Effector memory CD8-positive, alpha-beta T cell (primary cell): ENCODE results near the gene OR13A1.
"Not testable (repeated sequence)": the region's sequence is repeated elsewhere in the genome, so short reads cannot be mapped to it uniquely, and the experiment has no call there.

Source experiments
- ATAC-seq: fragments of 150-1000 bp; cut with Tn5 transposase; replicated peaks from 2 replicates; pipeline ENCODE4 v1.10.0; 2021; ENCODE audit warnings: mild to moderate bottlenecking, moderate library complexity
- DNase-seq, 3 experiments: peaks; one replicate each; pipeline ENCODE4 v3.0.0; 2021
- H3K27ac Mint-ChIP-seq, 2 donors: one replicate each; pipeline ENCODE4 v1.8.0; 2022; ENCODE audit warnings: mild to moderate bottlenecking in 2 of 2, mixed read lengths in 2 of 2, moderate library complexity in 2 of 2
- H3K27me3 Mint-ChIP-seq, 2 donors: one replicate each; pipeline ENCODE4 v1.8.0; 2022; ENCODE audit warnings: mixed read lengths in 2 of 2
- H3K36me3 Mint-ChIP-seq: one replicate; pipeline ENCODE4 v1.8.0; 2022; ENCODE audit warnings: mild to moderate bottlenecking, moderate library complexity, mixed read lengths; ENCODE audit not compliant: insufficient read depth
- H3K4me1 Mint-ChIP-seq, 2 donors: one replicate each; pipeline ENCODE4 v1.8.0; 2022; ENCODE audit warnings: low read depth in 2 of 2, mixed read lengths in 2 of 2
- H3K4me3 Mint-ChIP-seq, 2 donors: one replicate each; pipeline ENCODE4 v1.8.0; 2022; ENCODE audit warnings: mild to moderate bottlenecking in 2 of 2, mixed read lengths in 2 of 2, moderate library complexity in 2 of 2
- H3K9me3 Mint-ChIP-seq, 2 donors: one replicate each; pipeline ENCODE4 v1.8.0; 2022; ENCODE audit warnings: mixed read lengths in 2 of 2
- total RNA-seq, 9 experiments: gene quantifications; one replicate each; lab custom pipeline; 2026; lab: John Stamatoyannopoulos, UW

Gene OR13A1
- total RNA-seq, result 0 to 0.39 (median 0) reads per million in 9 experiments

GRCh38 chr10:45315508-45315907, at the start of gene OR13A1:
OR13A1 (minus strand) TSS chr10:45315608; CDS start chr10:45304422, 11,186 bp downstream.
- Mint-ChIP-seq H3K27ac (no peak within 1 kb of the TSS), H3K9me3 (peaks cover 2 to 8% of the 10 kb centered on the region in 2 donors), H3K4me1 (no peaks in the 10 kb centered on the region), H3K4me3 (no peak within 1 kb of the TSS), H3K27me3 (peaks cover 4 to 8% of the 10 kb centered on the region in 2 donors), H3K36me3 (no peaks in the 10 kb centered on the region)
- DNase-seq (no peak), ATAC-seq (no peak)

DNA sequence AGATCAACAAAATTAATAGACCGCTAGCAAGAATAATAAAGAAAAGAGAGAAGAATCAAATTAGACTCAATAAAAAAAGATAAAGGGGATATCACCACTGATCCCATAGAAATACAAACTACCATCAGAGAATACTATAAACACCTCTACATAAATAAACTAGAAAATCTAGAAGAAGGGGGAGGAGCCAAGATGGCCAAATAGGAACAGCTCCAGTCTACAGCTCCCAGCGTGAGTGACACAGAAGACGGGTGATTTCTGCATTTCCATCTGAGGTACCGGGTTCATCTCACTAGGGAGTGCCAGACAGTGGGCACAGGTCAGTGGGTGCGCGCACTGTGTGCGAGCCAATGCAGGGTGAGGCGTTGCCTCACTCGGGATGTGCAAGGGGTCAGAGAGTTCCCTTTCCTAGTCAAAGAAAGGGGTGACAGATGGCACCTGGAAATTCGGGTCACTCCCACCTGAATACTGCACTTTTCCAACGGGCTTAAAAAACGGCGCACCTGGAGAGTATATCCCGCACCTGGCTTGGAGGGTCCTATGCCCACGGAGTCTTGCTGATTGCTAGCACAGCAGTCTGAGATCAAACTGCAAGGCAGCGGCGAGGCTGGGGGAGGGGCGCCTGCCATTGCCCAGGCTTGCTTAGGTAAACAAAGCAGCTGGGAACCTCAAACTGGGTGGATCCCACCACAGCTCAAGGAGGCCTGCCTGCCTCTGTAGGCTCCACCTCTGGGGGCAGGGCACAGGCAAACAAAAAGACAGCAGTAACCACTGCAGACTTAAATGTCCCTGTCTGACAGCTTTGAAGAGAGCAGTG, 46.8 kb upstream of the OR13A1 start:
- H3K27ac Mint-ChIP-seq, ATAC-seq: not testable (repeated sequence)

GRCh38 chr10:45358961-45359360, 43.6 kb upstream of the OR13A1 start:
- H3K4me1 Mint-ChIP-seq, H3K9me3 Mint-ChIP-seq, H3K4me3 Mint-ChIP-seq, DNase-seq, H3K36me3 Mint-ChIP-seq, H3K27ac Mint-ChIP-seq, ATAC-seq: not testable (repeated sequence)
- peaks cover 19 to 63% of the 10 kb centered on the region in 2 donors for H3K27me3 Mint-ChIP-seq

More for the DNA sequence above, 46.8 kb upstream of the OR13A1 start:
- H3K9me3 Mint-ChIP-seq, H3K36me3 Mint-ChIP-seq, DNase-seq, H3K4me1 Mint-ChIP-seq: not testable (repeated sequence)
- Mint-ChIP-seq H3K4me3 (peak overlapping the region in 1 of 2 donors; percentile 53), H3K27me3 (peaks cover 27 to 62% of the 10 kb centered on the region in 2 donors)

DNA sequence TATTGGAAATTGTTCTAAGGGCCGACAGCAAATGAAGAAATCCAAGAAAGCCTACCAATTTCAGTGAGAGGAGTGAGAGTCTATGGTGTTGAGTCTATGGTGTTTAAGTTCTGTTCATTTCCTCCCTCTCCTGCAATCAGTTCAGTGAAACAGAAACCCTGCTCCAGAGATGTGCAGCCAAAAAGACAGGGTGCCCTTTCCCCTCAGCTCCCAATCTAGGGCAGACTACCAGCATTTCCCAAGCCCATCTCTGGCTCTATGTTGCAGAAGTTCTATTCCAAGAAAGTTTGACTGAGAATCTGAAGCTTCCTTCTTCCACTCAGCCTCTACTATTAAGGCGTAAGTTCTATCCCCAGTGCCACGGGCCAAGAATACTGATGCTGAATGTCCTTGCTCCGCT, 40.1 kb upstream of the OR13A1 start:
- Mint-ChIP-seq H3K9me3 (no peaks in the 10 kb centered on the region), H3K27ac (no peak overlapping the region)
- no peak for ATAC-seq

DNA sequence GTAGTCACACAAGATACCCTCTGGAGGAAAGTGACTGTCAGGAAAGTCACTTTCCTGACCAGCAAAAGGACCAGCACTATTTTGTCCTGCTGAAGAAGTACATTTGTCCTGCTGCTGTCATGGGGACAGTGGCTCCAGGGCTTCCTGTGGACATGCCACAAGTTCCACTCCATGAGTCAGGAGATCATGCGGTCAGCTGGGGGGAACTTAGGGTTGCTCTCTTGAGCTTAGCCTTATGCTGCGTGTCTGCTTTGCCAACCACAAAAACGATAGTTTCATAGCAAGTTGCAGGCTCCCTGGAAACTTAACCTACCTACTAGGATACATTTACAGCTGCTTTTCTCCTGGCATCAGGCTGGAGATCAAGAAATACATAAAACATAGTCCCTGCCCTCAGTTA, 38.9 kb upstream of the OR13A1 start:
- DNase-seq, result no peak
- Mint-ChIP-seq H3K9me3 (no peaks in the 10 kb centered on the region), H3K4me1 (no peaks in the 10 kb centered on the region), H3K27ac (no peak overlapping the region), H3K36me3 (no peaks in the 10 kb centered on the region), H3K27me3 (peaks cover 14 to 53% of the 10 kb centered on the region in 2 donors), H3K4me3 (no peak overlapping the region)
- no peak for ATAC-seq

More for the DNA sequence above, 40.1 kb upstream of the OR13A1 start:
- peaks cover 0 to 1% of the 10 kb centered on the region in 2 donors for H3K4me1 Mint-ChIP-seq
- DNase-seq, result no peak
- peaks cover 14 to 64% of the 10 kb centered on the region in 2 donors for H3K27me3 Mint-ChIP-seq
- H3K4me3 Mint-ChIP-seq, result no peak overlapping the region
- H3K36me3 Mint-ChIP-seq, result no peaks in the 10 kb centered on the region

- no peak for ATAC-seq
- no peak overlapping the region for H3K27ac Mint-ChIP-seq
Measured at GRCh38 chr10:45353186-45353585, 37.8 kb upstream of the OR13A1 start.

GRCh38 chr10:45348196-45348765, 32.9 kb upstream of the OR13A1 start:
- not testable (repeated sequence) for H3K4me3 Mint-ChIP-seq, H3K36me3 Mint-ChIP-seq, H3K27ac Mint-ChIP-seq, ATAC-seq, DNase-seq, H3K4me1 Mint-ChIP-seq, H3K9me3 Mint-ChIP-seq
- H3K27me3 Mint-ChIP-seq, result peaks cover 0 to 21% of the 10 kb centered on the region in 2 donors

More at GRCh38 chr10:45353186-45353585, 37.8 kb upstream of the OR13A1 start:
- no peaks in the 10 kb centered on the region for H3K4me1 Mint-ChIP-seq
- no peak overlapping the region for H3K4me3 Mint-ChIP-seq
- H3K9me3 Mint-ChIP-seq, result no peaks in the 10 kb centered on the region
- H3K27me3 Mint-ChIP-seq, result peaks cover 11 to 47% of the 10 kb centered on the region in 2 donors
- no peak for DNase-seq
- H3K36me3 Mint-ChIP-seq, result no peaks in the 10 kb centered on the region

- H3K4me1 Mint-ChIP-seq, H3K9me3 Mint-ChIP-seq, H3K27ac Mint-ChIP-seq, DNase-seq, H3K4me3 Mint-ChIP-seq, ATAC-seq, H3K36me3 Mint-ChIP-seq: not testable (repeated sequence)
- H3K27me3 Mint-ChIP-seq, result peaks cover 0 to 17% of the 10 kb centered on the region in 2 donors
Measured at GRCh38 chr10:45347464-45347863, 32.1 kb upstream of the OR13A1 start.

DNA sequence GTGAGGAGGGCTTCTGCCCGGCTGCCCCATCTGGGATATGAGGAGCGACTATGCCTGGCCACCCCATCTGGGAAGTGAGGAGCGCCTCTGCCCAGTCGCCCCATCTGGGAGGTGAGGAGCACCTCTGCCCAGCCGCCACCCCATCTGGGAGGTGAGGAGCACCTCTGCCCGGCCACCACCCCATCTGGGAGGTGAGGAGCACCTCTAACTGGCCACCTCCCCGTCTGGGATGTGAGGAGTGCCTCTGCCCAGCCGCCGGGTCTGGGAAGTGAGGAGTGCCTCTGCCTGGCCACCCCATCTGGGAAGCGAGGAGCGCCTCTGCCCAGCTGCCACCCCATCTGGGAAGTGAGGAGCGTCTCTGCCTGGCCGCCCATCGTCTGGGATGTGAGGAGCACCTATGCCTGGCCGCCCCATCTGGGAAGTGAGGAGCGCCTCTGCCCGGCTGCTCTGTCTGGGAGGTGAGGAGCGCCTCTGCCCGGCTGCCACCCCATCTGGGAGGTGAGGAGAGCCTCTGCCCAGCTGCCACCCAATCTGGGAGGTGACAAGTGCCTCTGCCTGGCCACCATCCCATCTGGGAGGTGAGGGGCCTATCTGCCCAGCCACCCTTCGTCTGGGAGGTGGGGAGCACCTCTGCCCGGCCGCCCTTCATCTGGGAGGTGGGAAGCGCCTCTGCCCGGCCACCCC, 31.4 kb upstream of the OR13A1 start:
- not testable (repeated sequence) for H3K4me1 Mint-ChIP-seq, H3K9me3 Mint-ChIP-seq, DNase-seq, ATAC-seq, H3K36me3 Mint-ChIP-seq, H3K27ac Mint-ChIP-seq, H3K4me3 Mint-ChIP-seq
- peaks cover 0 to 11% of the 10 kb centered on the region in 2 donors for H3K27me3 Mint-ChIP-seq

DNA sequence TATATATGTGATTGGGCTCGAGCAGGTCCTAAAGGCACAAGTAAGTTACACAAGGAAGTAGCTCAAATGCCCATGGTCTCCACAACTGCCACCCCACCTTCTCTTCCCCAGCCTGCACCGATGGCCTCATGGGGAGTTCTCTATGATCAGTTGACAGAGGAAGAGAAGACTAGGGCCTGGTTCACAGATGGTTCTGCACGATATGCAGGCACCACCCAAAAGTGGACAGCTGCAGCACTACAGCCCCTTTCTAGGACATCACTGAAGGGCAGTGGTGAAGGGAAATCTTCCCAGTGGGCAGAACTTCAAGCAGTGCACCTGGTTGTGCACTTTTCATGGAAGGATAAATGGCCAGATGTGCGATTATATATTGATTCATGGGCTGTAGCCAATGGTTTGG, 25.0 kb upstream of the OR13A1 start:
- H3K27me3 Mint-ChIP-seq, result not testable (repeated sequence)

DNA sequence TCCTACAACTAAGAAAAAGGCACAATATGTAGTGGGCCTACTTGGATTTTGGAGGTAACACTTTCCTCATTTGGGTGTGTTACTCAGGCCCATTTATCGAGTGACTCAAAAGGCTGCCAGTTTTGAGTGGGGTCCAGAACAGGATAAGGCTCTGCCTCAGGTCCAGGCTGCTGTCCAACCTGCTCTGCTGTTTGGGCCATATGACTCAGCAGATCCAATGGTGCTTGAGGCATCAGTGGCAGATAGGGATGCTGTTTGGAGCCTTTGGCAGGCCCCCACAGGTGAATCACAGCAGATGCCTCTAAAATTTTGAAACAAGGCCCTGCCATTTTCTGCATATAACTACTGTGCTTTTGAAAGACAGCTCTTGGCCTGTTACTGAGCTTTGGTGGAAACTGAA, 24.5 kb upstream of the OR13A1 start:
- Mint-ChIP-seq H3K27ac (no peak overlapping the region), H3K27me3 (peaks cover 6 to 9% of the 10 kb centered on the region in 2 donors)
- no peak for DNase-seq

More for the DNA sequence above, 25.0 kb upstream of the OR13A1 start:
- not testable (repeated sequence) for H3K27ac Mint-ChIP-seq, H3K4me3 Mint-ChIP-seq, ATAC-seq, DNase-seq, H3K4me1 Mint-ChIP-seq, H3K9me3 Mint-ChIP-seq, H3K36me3 Mint-ChIP-seq

GRCh38 chr10:45331824-45332223, 16.4 kb upstream of the OR13A1 start:
- not testable (repeated sequence) for H3K9me3 Mint-ChIP-seq, H3K4me1 Mint-ChIP-seq, ATAC-seq, DNase-seq, H3K36me3 Mint-ChIP-seq, H3K4me3 Mint-ChIP-seq, H3K27ac Mint-ChIP-seq
- peaks cover 20 to 36% of the 10 kb centered on the region in 2 donors for H3K27me3 Mint-ChIP-seq

More for the DNA sequence above, 24.5 kb upstream of the OR13A1 start:
- no peak for ATAC-seq
- Mint-ChIP-seq H3K4me1 (no peaks in the 10 kb centered on the region), H3K9me3 (no peaks in the 10 kb centered on the region), H3K36me3 (no peaks in the 10 kb centered on the region), H3K4me3 (no peak overlapping the region)

- not testable (repeated sequence) for DNase-seq, H3K4me3 Mint-ChIP-seq, H3K36me3 Mint-ChIP-seq, H3K4me1 Mint-ChIP-seq, ATAC-seq, H3K9me3 Mint-ChIP-seq, H3K27ac Mint-ChIP-seq
- peaks cover 27 to 37% of the 10 kb centered on the region in 2 donors for H3K27me3 Mint-ChIP-seq
Measured at GRCh38 chr10:45326864-45327263, 11.5 kb upstream of the OR13A1 start.
